ENCODE data around the gene PHLDA2. TPM values are rescaled to one million over a fixed set of nuclear protein-coding genes. Genes with fewer than 3 reads are reported as not detected.

The PHLDA2 gene
- total RNA-seq, 2 experiments from 2014 or later, result 0.16 to 0.34 TPM

DNA sequence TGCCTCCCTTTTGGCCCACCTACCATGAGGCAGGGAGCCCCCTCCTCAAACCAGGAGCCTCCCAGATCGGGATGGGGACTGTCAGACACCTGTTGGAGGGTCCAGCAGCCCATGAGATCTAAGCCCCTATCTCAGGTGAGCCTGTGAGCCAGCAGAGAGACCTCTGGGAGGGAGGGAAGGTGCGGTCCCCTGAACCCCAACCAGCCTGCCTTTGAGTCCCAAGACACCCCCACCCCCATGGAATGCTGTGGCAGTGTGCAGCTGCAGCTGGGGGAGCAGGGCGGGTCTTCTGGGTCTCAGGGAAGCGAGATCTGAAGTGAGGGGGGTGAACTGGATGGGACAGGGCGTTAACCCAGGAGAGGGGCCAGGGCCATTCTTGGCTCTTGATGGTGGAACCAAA, 42.3 kb downstream of the PHLDA2 start:
- no peak for TF ChIP-seq EZH2phosphoT487 (IDR thresholded peaks at IDR 0.05; ENCODE audit: borderline replicate concordance, low read depth, low read length)
- TF ChIP-seq, protein P1, sequence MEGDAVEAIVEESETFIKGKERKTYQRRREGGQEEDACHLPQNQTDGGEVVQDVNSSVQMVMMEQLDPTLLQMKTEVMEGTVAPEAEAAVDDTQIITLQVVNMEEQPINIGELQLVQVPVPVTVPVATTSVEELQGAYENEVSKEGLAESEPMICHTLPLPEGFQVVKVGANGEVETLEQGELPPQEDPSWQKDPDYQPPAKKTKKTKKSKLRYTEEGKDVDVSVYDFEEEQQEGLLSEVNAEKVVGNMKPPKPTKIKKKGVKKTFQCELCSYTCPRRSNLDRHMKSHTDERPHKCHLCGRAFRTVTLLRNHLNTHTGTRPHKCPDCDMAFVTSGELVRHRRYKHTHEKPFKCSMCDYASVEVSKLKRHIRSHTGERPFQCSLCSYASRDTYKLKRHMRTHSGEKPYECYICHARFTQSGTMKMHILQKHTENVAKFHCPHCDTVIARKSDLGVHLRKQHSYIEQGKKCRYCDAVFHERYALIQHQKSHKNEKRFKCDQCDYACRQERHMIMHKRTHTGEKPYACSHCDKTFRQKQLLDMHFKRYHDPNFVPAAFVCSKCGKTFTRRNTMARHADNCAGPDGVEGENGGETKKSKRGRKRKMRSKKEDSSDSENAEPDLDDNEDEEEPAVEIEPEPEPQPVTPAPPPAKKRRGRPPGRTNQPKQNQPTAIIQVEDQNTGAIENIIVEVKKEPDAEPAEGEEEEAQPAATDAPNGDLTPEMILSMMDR (conservative IDR thresholded peaks at IDR 0.05; ENCODE audit: low read length), result no peak
- H3K27ac ChIP-seq (ENCODE audit: low read depth, low read length, poor library complexity, severe bottlenecking), result no peak overlapping the region
- peaks cover 24% of the 10 kb centered on the region for H3K4me1 ChIP-seq (ENCODE audit: insufficient read depth, low read length, poor library complexity, severe bottlenecking)
- no peak for DNase-seq (ENCODE audit: low spot score)
- no peak overlapping the region for H2AFZ ChIP-seq (ENCODE audit: low read length)
- no peaks in the 10 kb centered on the region for H3K79me2 ChIP-seq (ENCODE audit: insufficient read depth, low read depth, low read length)
- no TSS peak for BruUV-seq (replicated peaks)
- intact Hi-C loops (cut with micrococcal nuclease; ENCODE audit: unreplicated experiment), result loop anchor here (5.0 kb wide), 1 partner anchor 195 kb away; no protein-coding TSS in a partner anchor
- POLR2A ChIA-PET, result no interaction called here
- CTCF ChIA-PET (ENCODE audit: unreplicated experiment), result no interaction called here
- no peaks in the 10 kb centered on the region for H3K36me3 ChIP-seq (ENCODE audit: insufficient read depth, low read length)
- no peaks in the 10 kb centered on the region; the same call in 1 of the 2 replicates for H4K20me1 ChIP-seq (ENCODE audit: insufficient read depth, low read length)
- no peak overlapping the region for H3K4me3 ChIP-seq (ENCODE audit: low read depth, low read length, poor library complexity, severe bottlenecking)
- no peaks in the 10 kb centered on the region for H3K9me2 ChIP-seq (ENCODE audit: insufficient read depth, low read length)
- no peaks in the 10 kb centered on the region for H3K9me3 ChIP-seq (ENCODE audit: low read length)
- no peak overlapping the region for H3K4me2 ChIP-seq (ENCODE audit: low read length)

DNA sequence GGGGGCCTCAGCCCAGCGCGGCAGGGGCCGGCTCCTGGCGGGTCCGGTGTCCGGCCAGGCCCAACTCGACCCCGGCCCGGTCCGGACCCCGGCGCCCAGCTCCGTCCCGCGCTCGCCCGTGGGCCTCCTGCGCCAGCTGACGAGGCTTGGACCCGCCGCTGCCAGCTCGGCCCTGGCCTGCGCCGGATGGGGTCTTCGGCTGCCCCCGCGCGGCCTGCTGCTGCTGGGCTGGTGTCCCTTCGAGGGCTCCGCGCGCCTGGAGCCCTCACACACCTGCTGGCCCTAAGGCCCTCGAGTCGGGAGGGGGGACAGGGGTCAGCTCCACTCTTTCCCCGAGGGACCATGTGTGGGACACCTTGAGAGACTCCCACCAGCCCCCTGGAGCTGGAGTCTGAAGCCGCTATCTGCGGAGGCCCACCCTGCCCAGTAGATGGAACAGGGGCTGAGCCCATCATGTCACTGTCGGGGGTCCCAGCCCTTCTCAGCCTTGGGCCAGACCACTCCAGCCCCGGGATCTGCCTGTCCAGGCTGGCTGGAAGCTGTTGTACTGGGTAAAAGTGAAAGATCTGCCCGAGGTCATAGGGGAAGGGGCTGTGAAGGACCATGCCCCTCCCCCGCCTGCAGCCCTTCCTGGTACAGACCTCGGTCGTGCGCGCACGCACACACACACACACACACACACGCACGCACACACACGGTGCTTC, 42.9 kb downstream of the PHLDA2 start:
- no peaks in the 10 kb centered on the region for H3K79me2 ChIP-seq (ENCODE audit: insufficient read depth, low read depth, low read length)
- H3K4me1 ChIP-seq (ENCODE audit: insufficient read depth, low read length, poor library complexity, severe bottlenecking), result peaks cover 18% of the 10 kb centered on the region
- H3K9me3 ChIP-seq (ENCODE audit: low read length), result no peaks in the 10 kb centered on the region
- H2AFZ ChIP-seq (ENCODE audit: low read length), result no peak overlapping the region
- intact Hi-C loops (cut with micrococcal nuclease; ENCODE audit: unreplicated experiment), result loop anchor here (5.0 kb wide), 1 partner anchor 194 kb away; no protein-coding TSS in a partner anchor
- H3K4me2 ChIP-seq (ENCODE audit: low read length), result peak overlapping the region; percentile 55
- peak; percentile 30 for DNase-seq (ENCODE audit: low spot score)
- no TSS peak for BruUV-seq (replicated peaks)
- H3K27ac ChIP-seq (ENCODE audit: low read depth, low read length, poor library complexity, severe bottlenecking), result no peak overlapping the region
- H3K4me3 ChIP-seq (ENCODE audit: low read depth, low read length, poor library complexity, severe bottlenecking), result peak overlapping the region; percentile 38
- CTCF ChIA-PET (ENCODE audit: unreplicated experiment), result no interaction called here
- POLR2A ChIA-PET, result interaction anchor here (0.6 kb wide), 1 partner anchor 215 kb away, joined by 3 read pairs; no protein-coding TSS in a partner anchor
- no peaks in the 10 kb centered on the region for H3K36me3 ChIP-seq (ENCODE audit: insufficient read depth, low read length)
- no peaks in the 10 kb centered on the region; the same call in 1 of the 2 replicates for H4K20me1 ChIP-seq (ENCODE audit: insufficient read depth, low read length)
- TF ChIP-seq, protein P1 (conservative IDR thresholded peaks at IDR 0.05; ENCODE audit: low read length), result no peak
- TF ChIP-seq EZH2phosphoT487 (IDR thresholded peaks at IDR 0.05; ENCODE audit: borderline replicate concordance, low read depth, low read length), result no peak
- H3K9me2 ChIP-seq (ENCODE audit: insufficient read depth, low read length), result no peaks in the 10 kb centered on the region

DNA sequence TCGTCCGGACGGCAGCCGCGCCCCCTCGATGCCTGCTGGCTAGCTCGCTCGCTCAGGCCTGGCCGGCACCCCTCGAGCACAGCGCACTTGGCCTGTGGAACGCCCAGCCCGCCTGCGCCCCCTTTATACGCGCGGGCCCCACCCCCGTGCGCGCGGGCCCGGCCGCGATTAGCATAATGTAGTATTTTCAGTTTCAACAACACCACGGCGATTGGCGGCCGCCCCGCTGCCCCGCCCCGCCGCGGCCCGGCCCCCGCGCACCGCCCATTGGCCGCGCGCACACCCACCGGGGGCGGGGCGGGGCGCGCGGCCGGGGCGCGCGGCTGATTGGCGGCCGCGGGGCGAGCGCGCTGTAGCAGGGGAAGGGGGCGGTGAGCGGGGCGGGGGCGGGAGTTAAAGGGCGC, 43.5 kb downstream of the PHLDA2 start, which contains the start of gene CDKN1C:
CDKN1C (minus strand) TSS at position 98 of the 404 bp plus-strand sequence. CDS start 319 bp downstream, outside the sequence.
- TF ChIP-seq, protein P1 (conservative IDR thresholded peaks at IDR 0.05; ENCODE audit: low read length), result no peak
- TF ChIP-seq EZH2phosphoT487 (IDR thresholded peaks at IDR 0.05; ENCODE audit: borderline replicate concordance, low read depth, low read length), result no peak
- Histone ChIP-seq H2AFZ (ENCODE audit: low read length) (no peak within 1 kb of the TSS), H3K9me3 (ENCODE audit: low read length) (no peaks in the 10 kb centered on the region), H3K27ac (ENCODE audit: low read depth, low read length, poor library complexity, severe bottlenecking) (no peak within 1 kb of the TSS), H3K4me1 (ENCODE audit: insufficient read depth, low read length, poor library complexity, severe bottlenecking) (peaks cover 13% of the 10 kb centered on the region), H4K20me1 (ENCODE audit: insufficient read depth, low read length) (no peaks in the 10 kb centered on the region; the same call in 1 of the 2 replicates), H3K79me2 (ENCODE audit: insufficient read depth, low read depth, low read length) (no peaks in the 10 kb centered on the region), H3K36me3 (ENCODE audit: insufficient read depth, low read length) (no peaks in the 10 kb centered on the region), H3K4me2 (ENCODE audit: low read length) (peak within 1 kb of the TSS; percentile 80), H3K4me3 (ENCODE audit: low read depth, low read length, poor library complexity, severe bottlenecking) (peak within 1 kb of the TSS; percentile 65), H3K9me2 (ENCODE audit: insufficient read depth, low read length) (no peaks in the 10 kb centered on the region)
- no TSS peak for BruUV-seq (replicated peaks)
- CTCF ChIA-PET (ENCODE audit: unreplicated experiment), result no interaction called here
- peak; percentile 82 for DNase-seq (ENCODE audit: low spot score)
- POLR2A ChIA-PET, result interaction anchor here (0.6 kb wide), 1 partner anchor 214 kb away, joined by 3 read pairs; no protein-coding TSS in a partner anchor
- intact Hi-C loops (cut with micrococcal nuclease; ENCODE audit: unreplicated experiment), result loop anchor here (5.0 kb wide), 1 partner anchor 193 kb away; no protein-coding TSS in a partner anchor

All from OCI-LY7 (cell line).